NCI-H526 (cell line): Measurements from ENCODE around the gene APOBR.
"Not testable (repeated sequence)": the region's sequence is repeated elsewhere in the genome, so short reads cannot be mapped to it uniquely, and the experiment has no call there.

Experiments used
- DNase-seq, 2 experiments: peaks; one replicate each; lab custom pipeline; 2025; lab: John Stamatoyannopoulos, UW

APOBR gene

GRCh38 chr16:28526201-28527099, 32.0 kb downstream of the APOBR start:
- DNase-seq = no peak

- DNase-seq = not testable (repeated sequence)
Measured at GRCh38 chr16:28527100-28527785, 32.8 kb downstream of the APOBR start.

GRCh38 chr16:28527985-28528384, 33.5 kb downstream of the APOBR start:
- no peak for DNase-seq

GRCh38 chr16:28528463-28528867, 34.0 kb downstream of the APOBR start:
- no peak for DNase-seq

- DNase-seq = no peak
Measured at GRCh38 chr16:28529124-28529523, 34.7 kb downstream of the APOBR start.

- no peak for DNase-seq
Measured at GRCh38 chr16:28531777-28532744, 37.6 kb downstream of the APOBR start.

- no peak for DNase-seq
Measured at GRCh38 chr16:28532940-28533647, 38.7 kb downstream of the APOBR start.

GRCh38 chr16:28534542-28535373, 40.3 kb downstream of the APOBR start:
- DNase-seq = no peak

GRCh38 chr16:28537076-28537475, 42.6 kb downstream of the APOBR start:
- DNase-seq = peak; percentile 12 to 24

- no peak for DNase-seq
Measured at GRCh38 chr16:28537964-28538732, 43.7 kb downstream of the APOBR start.

- DNase-seq = no peak
Measured at GRCh38 chr16:28538733-28539596, 44.5 kb downstream of the APOBR start, which contains the start of gene NUPR1. NUPR1 (minus strand) TSS chr16:28538974; CDS start chr16:28538907, 67 bp downstream.

- no peak for DNase-seq
Measured at GRCh38 chr16:28540346-28540745, 45.9 kb downstream of the APOBR start.

- no peak for DNase-seq
Measured at GRCh38 chr16:28542646-28543045, 48.2 kb downstream of the APOBR start.

- DNase-seq = peak in 1 of 2 experiments; percentile 46
Measured at GRCh38 chr16:28543072-28543471, 48.6 kb downstream of the APOBR start.

GRCh38 chr16:28544998-28545397, 50.6 kb downstream of the APOBR start:
- no peak for DNase-seq

GRCh38 chr16:28545964-28546363, 51.5 kb downstream of the APOBR start:
- not testable (repeated sequence) for DNase-seq

- no peak for DNase-seq
Measured at GRCh38 chr16:28546626-28547025, 52.2 kb downstream of the APOBR start.

- DNase-seq = no peak
Measured at GRCh38 chr16:28548306-28548802, 53.9 kb downstream of the APOBR start.
